Measurements from ENCODE around the gene HYCC2. TPM values are rescaled to one million over a fixed set of nuclear protein-coding genes. Genes with fewer than 3 reads are reported as not detected.
"Not testable (repeated sequence)": the region's sequence is repeated elsewhere in the genome, so short reads cannot be mapped to it uniquely, and the experiment has no call there.

HYCC2 gene
- total RNA-seq, 1 donor from 2014 or later, result 14.7 TPM

GRCh38 chr2:201074996-201075395, 3.5 kb upstream of the HYCC2 start:
- intact Hi-C loops (cut with DNase I), result loop anchor here (5.0 to 10.0 kb wide), 2 partner anchors 110 to 173 kb away; partner anchors contain the start of gene ORC2
- no peak for DNase-seq (ENCODE audit: extremely low spot score in 2 of 2)
- Histone ChIP-seq H3K9me3 (no peaks in the 10 kb centered on the region), H3K4me1 (peaks cover 23% of the 10 kb centered on the region), H3K27me3 (no peaks in the 10 kb centered on the region), H3K36me3 (peaks cover 0 to 14% of the 10 kb centered on the region in 2 donors), H3K27ac (no peak overlapping the region), H3K4me3 (no peak overlapping the region)
- TF ChIP-seq POLR2A (IDR thresholded peaks at IDR 0.05) (no peak), CTCF (IDR thresholded peaks at IDR 0.05) (no peak), POLR2AphosphoS5 (IDR thresholded peaks at IDR 0.05; ENCODE audit: insufficient read depth in 1 of 2, low read depth in 1 of 2) (no peak)

GRCh38 chr2:201073071-201073470, 1.6 kb upstream of the HYCC2 start:
- no peak overlapping the region for H3K27ac ChIP-seq
- peaks cover 40% of the 10 kb centered on the region for H3K4me1 ChIP-seq
- no peaks in the 10 kb centered on the region for H3K27me3 ChIP-seq
- TF ChIP-seq POLR2AphosphoS5 (IDR thresholded peaks at IDR 0.05; ENCODE audit: insufficient read depth in 1 of 2, low read depth in 1 of 2) (no peak), POLR2A (IDR thresholded peaks at IDR 0.05) (no peak), CTCF (IDR thresholded peaks at IDR 0.05) (no peak)
- H3K9me3 ChIP-seq, result no peaks in the 10 kb centered on the region
- intact Hi-C loops (cut with DNase I), result loop anchor here (5.0 to 10.0 kb wide), 2 partner anchors 108 to 171 kb away; partner anchors contain the start of gene ORC2
- peak overlapping the region in 1 of 2 donors; percentile 83 for H3K4me3 ChIP-seq
- no peak for DNase-seq (ENCODE audit: extremely low spot score in 2 of 2)
- H3K36me3 ChIP-seq, result peaks cover 0 to under 1% of the 10 kb centered on the region in 2 donors

GRCh38 chr2:201072201-201072530, 695 bp upstream of the HYCC2 start:
- Histone ChIP-seq H3K9me3 (no peaks in the 10 kb centered on the region), H3K27me3 (no peaks in the 10 kb centered on the region), H3K27ac (peak overlapping the region; percentile 90), H3K4me1 (peaks cover 44% of the 10 kb centered on the region), H3K4me3 (peak overlapping the region; percentile 83 to 94), H3K36me3 (no peaks in the 10 kb centered on the region)
- TF ChIP-seq POLR2AphosphoS5 (IDR thresholded peaks at IDR 0.05; ENCODE audit: insufficient read depth in 1 of 2, low read depth in 1 of 2), result no peak
- TF ChIP-seq POLR2A (IDR thresholded peaks at IDR 0.05), result no peak
- TF ChIP-seq CTCF (IDR thresholded peaks at IDR 0.05), result no peak
- intact Hi-C loops (cut with DNase I), result loop anchor here (5.0 to 10.0 kb wide), 2 partner anchors 107 to 170 kb away; partner anchors contain the start of gene ORC2
- DNase-seq (ENCODE audit: extremely low spot score in 2 of 2), result no peak

GRCh38 chr2:201070948-201071478, 458 bp downstream of the HYCC2 start:
- no peak for DNase-seq (ENCODE audit: extremely low spot score in 2 of 2)
- peak overlapping the region; percentile 90 for H3K27ac ChIP-seq
- intact Hi-C loops (cut with DNase I), result loop anchor here (5.0 to 10.0 kb wide), 2 partner anchors 106 to 169 kb away; partner anchors contain the start of gene ORC2
- H3K36me3 ChIP-seq, result no peaks in the 10 kb centered on the region
- H3K4me1 ChIP-seq, result peaks cover 44% of the 10 kb centered on the region
- no peaks in the 10 kb centered on the region for H3K27me3 ChIP-seq
- no peaks in the 10 kb centered on the region for H3K9me3 ChIP-seq
- no peak for TF ChIP-seq POLR2A (IDR thresholded peaks at IDR 0.05)
- TF ChIP-seq CTCF (IDR thresholded peaks at IDR 0.05), result no peak
- TF ChIP-seq POLR2AphosphoS5 (IDR thresholded peaks at IDR 0.05; ENCODE audit: insufficient read depth in 1 of 2, low read depth in 1 of 2), result no peak
- peak overlapping the region; percentile 83 to 94 for H3K4me3 ChIP-seq

GRCh38 chr2:201064797-201065329, 6.6 kb downstream of the HYCC2 start:
- no peak for DNase-seq (ENCODE audit: extremely low spot score in 2 of 2)
- intact Hi-C loops (cut with DNase I), result no loop called here
- Histone ChIP-seq H3K27me3 (no peaks in the 10 kb centered on the region), H3K27ac (no peak overlapping the region), H3K36me3 (no peaks in the 10 kb centered on the region), H3K4me1 (peaks cover 28% of the 10 kb centered on the region), H3K9me3 (no peaks in the 10 kb centered on the region), H3K4me3 (no peak overlapping the region)
- no peak for TF ChIP-seq CTCF (IDR thresholded peaks at IDR 0.05)
- no peak for TF ChIP-seq POLR2A (IDR thresholded peaks at IDR 0.05)

GRCh38 chr2:201063516-201063915, 8.0 kb downstream of the HYCC2 start:
- intact Hi-C loops (cut with DNase I); H3K27ac ChIP-seq: not testable (repeated sequence)

More at GRCh38 chr2:201063516-201063915, 8.0 kb downstream of the HYCC2 start:
- not testable (repeated sequence) for H3K27me3 ChIP-seq; H3K36me3 ChIP-seq; H3K4me3 ChIP-seq; H3K9me3 ChIP-seq; DNase-seq (ENCODE audit: extremely low spot score in 2 of 2)
- H3K4me1 ChIP-seq, result peaks cover 17% of the 10 kb centered on the region

Data from vagina (tissue), 2 donors.